GM12891 (cell line): ENCODE results near the gene STX7.

Experiments
- PAX5 ChIP-seq: IDR thresholded peaks from 2 replicates; pipeline ENCODE4 v1.6.1; 2011; ENCODE audit warnings: low read length, moderate library complexity, mild to moderate bottlenecking; ENCODE audit not compliant: insufficient read depth, severe bottlenecking
- POLR2A ChIP-seq: IDR thresholded peaks from 2 replicates; pipeline ENCODE4 v1.6.1; 2011; ENCODE audit warnings: low read depth, low read length, control low read depth
- POLR2AphosphoS5 ChIP-seq: IDR thresholded peaks from 2 replicates; pipeline ENCODE4 v1.6.1; 2011; ENCODE audit warnings: low read depth, low read length, control low read depth
- TAF1 ChIP-seq: IDR thresholded peaks from 2 replicates; pipeline ENCODE4 v1.6.1; 2011; ENCODE audit warnings: low read depth, low read length, control low read depth

DNA sequence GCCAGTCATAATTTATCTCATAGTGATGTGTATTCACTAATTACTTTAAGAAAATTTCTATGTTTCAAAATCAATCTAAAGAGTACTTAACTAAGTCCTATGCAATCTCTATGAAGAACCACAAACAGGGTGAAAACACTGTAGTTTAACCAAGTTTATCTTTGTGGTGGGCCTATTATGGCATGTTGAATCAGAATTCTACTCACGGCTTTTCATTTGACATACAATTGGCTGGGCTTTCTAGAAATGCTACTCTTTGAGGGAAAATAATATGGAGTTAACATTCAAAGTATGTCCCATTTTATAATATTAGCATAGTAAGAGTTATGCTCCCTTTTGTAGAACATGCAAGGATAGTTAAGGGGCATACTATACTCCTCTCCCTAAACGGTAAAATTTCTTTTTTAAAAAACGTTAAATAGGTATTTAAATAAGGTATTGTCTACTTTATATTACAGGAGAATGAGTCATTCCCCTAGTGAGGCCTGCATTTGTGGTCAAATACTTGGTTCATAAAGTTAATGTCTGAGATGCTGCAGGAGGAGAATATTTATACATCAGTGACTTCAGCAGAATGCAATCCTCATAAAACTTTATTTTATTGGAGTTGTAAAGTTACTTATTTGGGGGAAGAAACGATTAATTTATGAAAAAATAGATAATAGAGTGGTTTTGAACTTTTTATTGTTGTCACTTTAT, 113.4 kb downstream of the STX7 start:
- TF ChIP-seq POLR2A (no peak), POLR2AphosphoS5 (no peak), TAF1 (no peak), PAX5 (no peak)
